ENCODE results near the gene IFT80. TPM values are rescaled to one million over a fixed set of nuclear protein-coding genes. Genes with fewer than 3 reads are reported as not detected.

The IFT80 gene
- polyA plus RNA-seq, 3 donors = 1.3 to 7.7 (median 1.4) TPM

- no peak for TF ChIP-seq CTCF (IDR thresholded peaks at IDR 0.05)
- no peak overlapping the region for H3K4me2 ChIP-seq (replicated peaks; ENCODE audit: extremely low read depth, low read length, poor library complexity, severe bottlenecking)
Observed at GRCh38 chr3:160331127-160331937, 67.7 kb downstream of the IFT80 start.

GRCh38 chr3:160330690-160331089 lies 68.3 kb downstream of the IFT80 start:
- Mint-ChIP-seq H3K9me3 (peaks cover 0 to 5% (median 2%) of the 10 kb centered on the region in 7 donors), H3K27me3 (ENCODE audit: low read depth in 3 of 3) (peaks cover 0 to 1% (median 0%) of the 10 kb centered on the region in 3 donors), H3K4me3 (no peak overlapping the region), H3K4me1 (no peaks in the 10 kb centered on the region), H3K36me3 (no peaks in the 10 kb centered on the region), H3K27ac (no peak overlapping the region)
- Histone ChIP-seq H3K4me3 (replicated peaks in 1 of 3; ENCODE audit: low read depth in 2 of 3, low read length in 3 of 3) (no peak overlapping the region), H3K9me3 (replicated peaks in 1 of 2; ENCODE audit: control insufficient read depth in 1 of 2, insufficient read depth in 1 of 2, low read length in 2 of 2) (no peaks in the 10 kb centered on the region), H3K9ac (ENCODE audit: insufficient read depth, low read length, poor library complexity, severe bottlenecking) (no peak overlapping the region), H2AFZ (ENCODE audit: insufficient read depth, low read depth, low read length, poor library complexity, severe bottlenecking) (no peak overlapping the region), H3K4me2 (replicated peaks; ENCODE audit: extremely low read depth, low read length, poor library complexity, severe bottlenecking) (no peak overlapping the region), H4K20me1 (ENCODE audit: insufficient read depth, low read length) (no peaks in the 10 kb centered on the region), H3K27ac (ENCODE audit: low read depth in 1 of 2, low read length in 2 of 2) (no peak overlapping the region), H3K4me1 (ENCODE audit: control insufficient read depth in 1 of 2, insufficient read depth in 2 of 2, low read length in 2 of 2) (no peaks in the 10 kb centered on the region), H3K79me2 (ENCODE audit: insufficient read depth, low read length) (no peaks in the 10 kb centered on the region), H3K27me3 (ENCODE audit: control insufficient read depth in 2 of 2, insufficient read depth in 2 of 2, low read length in 2 of 2) (no peaks in the 10 kb centered on the region), H3K36me3 (replicated peaks in 1 of 2; ENCODE audit: control insufficient read depth in 1 of 2, insufficient read depth in 2 of 2, low read length in 2 of 2) (no peaks in the 10 kb centered on the region)
- intact Hi-C loops (cut with micrococcal nuclease) = no loop called here
- DNase-seq = no peak
- TF ChIP-seq CTCF (IDR thresholded peaks at IDR 0.05) = no peak

More at GRCh38 chr3:160331127-160331937, 67.7 kb downstream of the IFT80 start:
- no peaks in the 10 kb centered on the region for H3K9me3 ChIP-seq (replicated peaks in 1 of 2; ENCODE audit: control insufficient read depth in 1 of 2, insufficient read depth in 1 of 2, low read length in 2 of 2)
- no peaks in the 10 kb centered on the region for H3K79me2 ChIP-seq (ENCODE audit: insufficient read depth, low read length)
- Mint-ChIP-seq H3K4me1 (no peaks in the 10 kb centered on the region), H3K4me3 (no peak overlapping the region), H3K9me3 (peaks cover 0 to 5% (median 1%) of the 10 kb centered on the region in 7 donors), H3K27ac (no peak overlapping the region), H3K36me3 (no peaks in the 10 kb centered on the region), H3K27me3 (ENCODE audit: low read depth in 3 of 3) (peaks cover 0 to 1% (median 0%) of the 10 kb centered on the region in 3 donors)
- no peaks in the 10 kb centered on the region for H4K20me1 ChIP-seq (ENCODE audit: insufficient read depth, low read length)
- no peak overlapping the region for H3K4me3 ChIP-seq (replicated peaks in 1 of 3; ENCODE audit: low read depth in 2 of 3, low read length in 3 of 3)
- H3K36me3 ChIP-seq (replicated peaks in 1 of 2; ENCODE audit: control insufficient read depth in 1 of 2, insufficient read depth in 2 of 2, low read length in 2 of 2) = no peaks in the 10 kb centered on the region
- 86% methylated on average over 2 of the region's 3 CpGs for WGBS (ENCODE audit: insufficient coverage)
- no peak overlapping the region for H3K9ac ChIP-seq (ENCODE audit: insufficient read depth, low read length, poor library complexity, severe bottlenecking)
- H2AFZ ChIP-seq (ENCODE audit: insufficient read depth, low read depth, low read length, poor library complexity, severe bottlenecking) = no peak overlapping the region
- intact Hi-C loops (cut with micrococcal nuclease) = no loop called here
- H3K27me3 ChIP-seq (ENCODE audit: control insufficient read depth in 2 of 2, insufficient read depth in 2 of 2, low read length in 2 of 2) = no peaks in the 10 kb centered on the region
- no peak overlapping the region for H3K27ac ChIP-seq (ENCODE audit: low read depth in 1 of 2, low read length in 2 of 2)
- DNase-seq = no peak
- no peaks in the 10 kb centered on the region for H3K4me1 ChIP-seq (ENCODE audit: control insufficient read depth in 1 of 2, insufficient read depth in 2 of 2, low read length in 2 of 2)
